HG03575 (cell line): Measurements from ENCODE around the gene SUMF2.
"Not testable (repeated sequence)": the region's sequence is repeated elsewhere in the genome, so short reads cannot be mapped to it uniquely, and the experiment has no call there.

Source experiments
- ATAC-seq: cut with Tn5 transposase; IDR thresholded peaks from one replicate; pipeline ENCODE4 v1.9.1; 2021; ENCODE audit not compliant: unreplicated experiment, insufficient number of reproducible peaks, low FRiP score; ENCODE audit errors: extremely low read depth

The SUMF2 gene

GRCh38 chr7:56063882-56064625 lies at the start of gene SUMF2:
Gene SUMF2 (plus strand): TSS chr7:56064286. CDS start chr7:56064312, 26 bp downstream.
- ATAC-seq, result peak; percentile 36

- ATAC-seq, result not testable (repeated sequence)
Observed at GRCh38 chr7:56017015-56017414, 47.1 kb upstream of the SUMF2 start.

- no peak for ATAC-seq
Observed at GRCh38 chr7:56019501-56019900, 44.6 kb upstream of the SUMF2 start.

- no peak for ATAC-seq
Observed at GRCh38 chr7:56023500-56023899, 40.6 kb upstream of the SUMF2 start.

GRCh38 chr7:56026538-56026937 lies 37.5 kb upstream of the SUMF2 start:
- no peak for ATAC-seq

GRCh38 chr7:56028942-56029630 lies 35.0 kb upstream of the SUMF2 start:
- no peak for ATAC-seq

- ATAC-seq, result no peak
Observed at GRCh38 chr7:56030340-56030739, 33.7 kb upstream of the SUMF2 start.

- not testable (repeated sequence) for ATAC-seq
Observed at GRCh38 chr7:56031556-56031955, 32.5 kb upstream of the SUMF2 start.

GRCh38 chr7:56032578-56032977 lies 31.5 kb upstream of the SUMF2 start:
- ATAC-seq, result not testable (repeated sequence)

- ATAC-seq, result peak; percentile 89
Observed at GRCh38 chr7:56033671-56034432, 30.2 kb upstream of the SUMF2 start.

- ATAC-seq, result no peak
Observed at GRCh38 chr7:56040730-56041129, 23.4 kb upstream of the SUMF2 start.

GRCh38 chr7:56045758-56046157 lies 18.3 kb upstream of the SUMF2 start:
- ATAC-seq, result not testable (repeated sequence)

- ATAC-seq, result no peak
Observed at GRCh38 chr7:56046721-56047445, 17.2 kb upstream of the SUMF2 start.

- ATAC-seq, result not testable (repeated sequence)
Observed at GRCh38 chr7:56047446-56048116, 16.5 kb upstream of the SUMF2 start.

GRCh38 chr7:56048245-56048644 lies 15.8 kb upstream of the SUMF2 start:
- no peak for ATAC-seq

GRCh38 chr7:56048763-56049162 lies 15.3 kb upstream of the SUMF2 start:
- not testable (repeated sequence) for ATAC-seq

- peak; percentile 13 for ATAC-seq
Observed at GRCh38 chr7:56051053-56051338, 13.1 kb upstream of the SUMF2 start.

GRCh38 chr7:56051339-56052191 lies 12.5 kb upstream of the SUMF2 start, which contains the start of the genes CCT6A and PSPH:
Gene CCT6A (plus strand): TSS chr7:56051765. CDS start chr7:56051849, 84 bp downstream.
Gene PSPH (minus strand): TSS chr7:56051444. CDS start chr7:56021212, 30,232 bp downstream.
- ATAC-seq, result peak; percentile 77
